Measurements from ENCODE around the gene TEPSIN.

Gene TEPSIN

GRCh38 chr17:81271226-81271625, 32.4 kb upstream of the TEPSIN start:
- no peak overlapping the region for H3K4me3 ChIP-seq
- H3K27me3 ChIP-seq: no peaks in the 10 kb centered on the region
- peaks cover 39% of the 10 kb centered on the region for H3K4me1 ChIP-seq
- no peak overlapping the region for H3K9ac ChIP-seq
- no peak overlapping the region for H3K27ac ChIP-seq
- peaks cover 13% of the 10 kb centered on the region; the same call in 1 of the 2 replicates for H4K20me1 ChIP-seq
- no peak overlapping the region for H3K4me2 ChIP-seq
- TF ChIP-seq Cebpa-rat (IDR thresholded peaks at IDR 0.05): no peak
- peaks cover 85% of the 10 kb centered on the region for H3K36me3 ChIP-seq
- no peaks in the 10 kb centered on the region for H3K9me3 ChIP-seq

DNA sequence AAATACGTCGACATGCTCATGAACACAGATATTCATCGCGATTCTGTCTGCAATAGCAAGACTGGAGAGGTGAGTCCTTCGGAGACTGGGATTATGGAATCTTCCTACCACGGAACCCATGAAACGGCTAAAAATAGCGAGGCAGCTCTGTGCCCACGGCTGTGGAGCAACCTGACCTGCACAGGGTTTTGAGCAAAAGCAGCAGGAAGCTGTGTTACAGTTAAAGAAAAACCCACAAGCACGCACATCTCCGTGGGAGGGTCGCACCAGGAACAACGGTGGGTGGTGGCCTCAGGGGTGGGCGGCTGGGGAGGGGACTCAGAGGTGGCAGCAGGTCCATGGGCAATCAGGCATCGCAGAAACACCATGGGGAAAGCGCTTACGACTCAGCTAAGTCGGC, 31.4 kb upstream of the TEPSIN start:
- Histone ChIP-seq H3K4me3 (no peak overlapping the region), H4K20me1 (peaks cover 21% of the 10 kb centered on the region), H3K9ac (no peak overlapping the region), H3K4me1 (peaks cover 46% of the 10 kb centered on the region), H3K9me3 (no peaks in the 10 kb centered on the region), H3K36me3 (peaks cover 86% of the 10 kb centered on the region), H3K27me3 (no peaks in the 10 kb centered on the region), H3K27ac (no peak overlapping the region), H3K4me2 (no peak overlapping the region)
- no peak for TF ChIP-seq Cebpa-rat (IDR thresholded peaks at IDR 0.05)

- peaks cover 86% of the 10 kb centered on the region for H3K36me3 ChIP-seq
- H3K9ac ChIP-seq: no peak overlapping the region; the same call in 1 of the 2 replicates
- peaks cover 44% of the 10 kb centered on the region for H4K20me1 ChIP-seq
- no peaks in the 10 kb centered on the region for H3K27me3 ChIP-seq
- H3K4me3 ChIP-seq: no peak overlapping the region
- no peaks in the 10 kb centered on the region for H3K9me3 ChIP-seq
- no peak for TF ChIP-seq Cebpa-rat (IDR thresholded peaks at IDR 0.05)
- H3K4me2 ChIP-seq: peak overlapping the region; percentile 24
- no peak overlapping the region for H3K27ac ChIP-seq
- peaks cover 38% of the 10 kb centered on the region for H3K4me1 ChIP-seq
These were observed 28.7 kb upstream of the TEPSIN start for GRCh38 chr17:81267390-81268067.

DNA sequence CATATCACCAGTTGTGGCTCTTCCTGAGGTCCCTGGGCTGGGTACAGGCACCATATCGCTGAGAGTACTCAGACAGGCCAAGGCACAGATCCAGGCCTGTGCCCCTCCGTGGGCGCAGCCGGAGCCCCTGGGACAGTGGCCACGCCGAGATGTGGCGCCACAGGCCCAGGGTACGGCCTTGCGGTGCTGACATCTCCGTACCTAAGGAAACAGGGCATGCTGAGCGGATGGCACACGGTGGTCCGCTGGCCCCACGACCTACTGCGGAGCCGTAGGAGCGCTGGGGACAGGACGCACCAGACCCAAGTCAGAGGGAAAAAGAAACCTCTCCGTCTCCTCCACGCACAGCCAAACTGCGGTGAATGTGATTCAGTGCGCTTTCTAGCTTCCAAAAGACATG, 26.7 kb upstream of the TEPSIN start:
- Histone ChIP-seq H3K4me3 (no peak overlapping the region), H3K27ac (no peak overlapping the region), H3K4me2 (no peak overlapping the region), H3K9me3 (no peaks in the 10 kb centered on the region), H3K27me3 (no peaks in the 10 kb centered on the region), H3K9ac (no peak overlapping the region), H3K36me3 (peaks cover 86% of the 10 kb centered on the region), H4K20me1 (peaks cover 64% of the 10 kb centered on the region), H3K4me1 (peaks cover 45% of the 10 kb centered on the region)
- TF ChIP-seq Cebpa-rat (IDR thresholded peaks at IDR 0.05): no peak

- Histone ChIP-seq H3K4me3 (no peak overlapping the region), H3K4me1 (peaks cover 53% of the 10 kb centered on the region), H3K27ac (no peak overlapping the region), H3K36me3 (peaks cover 84% of the 10 kb centered on the region), H3K27me3 (no peaks in the 10 kb centered on the region), H3K9ac (no peak overlapping the region), H3K4me2 (no peak overlapping the region), H4K20me1 (peaks cover 73% of the 10 kb centered on the region), H3K9me3 (no peaks in the 10 kb centered on the region)
- no peak for TF ChIP-seq Cebpa-rat (IDR thresholded peaks at IDR 0.05)
These were observed 25.8 kb upstream of the TEPSIN start for GRCh38 chr17:81264640-81265039.

- H3K9ac ChIP-seq: no peak overlapping the region
- peaks cover 64% of the 10 kb centered on the region for H3K4me1 ChIP-seq
- H3K27me3 ChIP-seq: no peaks in the 10 kb centered on the region
- no peak for TF ChIP-seq Cebpa-rat (IDR thresholded peaks at IDR 0.05)
- H3K9me3 ChIP-seq: no peaks in the 10 kb centered on the region
- H3K4me2 ChIP-seq: no peak overlapping the region
- peaks cover 87% of the 10 kb centered on the region for H3K36me3 ChIP-seq
- no peak overlapping the region for H3K4me3 ChIP-seq
- peaks cover 84% of the 10 kb centered on the region for H4K20me1 ChIP-seq
- H3K27ac ChIP-seq: no peak overlapping the region
These were observed 24.7 kb upstream of the TEPSIN start for GRCh38 chr17:81263371-81264181.

- H3K4me1 ChIP-seq: peaks cover 70% of the 10 kb centered on the region
- H3K4me3 ChIP-seq: no peak overlapping the region
- no peak for TF ChIP-seq Cebpa-rat (IDR thresholded peaks at IDR 0.05)
- H3K27ac ChIP-seq: no peak overlapping the region
- peaks cover 86% of the 10 kb centered on the region for H3K36me3 ChIP-seq
- no peaks in the 10 kb centered on the region for H3K9me3 ChIP-seq
- no peaks in the 10 kb centered on the region for H3K27me3 ChIP-seq
- H3K9ac ChIP-seq: 0 out of 2 replicates have a peak overlapping the region, but pooled peaks have one; percentile 26
- H4K20me1 ChIP-seq: peaks cover 92% of the 10 kb centered on the region
- peak overlapping the region; percentile 80 for H3K4me2 ChIP-seq
These were observed 22.9 kb upstream of the TEPSIN start for GRCh38 chr17:81261582-81262336.

DNA sequence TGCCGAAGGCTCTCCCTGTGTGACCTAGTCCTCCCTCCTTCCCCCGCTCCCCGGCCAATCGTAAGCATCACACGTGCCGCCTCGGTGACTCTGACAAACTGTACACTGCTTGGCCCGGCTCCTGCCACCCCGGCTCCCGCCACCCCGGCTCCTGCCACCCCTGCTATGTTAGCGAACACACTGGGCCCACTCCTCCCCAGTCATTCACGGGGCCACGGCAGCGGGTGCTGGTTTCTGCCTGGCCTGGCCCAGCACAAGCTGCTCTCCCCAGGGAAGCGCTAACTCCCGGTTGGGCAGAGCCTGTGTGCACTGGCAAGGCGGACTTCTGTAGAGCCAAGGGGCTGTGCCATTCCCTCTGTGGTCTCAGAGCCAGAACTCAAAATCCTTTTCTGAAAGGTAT, 22.2 kb upstream of the TEPSIN start:
- Histone ChIP-seq H3K36me3 (peaks cover 85% of the 10 kb centered on the region), H3K9me3 (no peaks in the 10 kb centered on the region), H3K4me1 (peaks cover 74% of the 10 kb centered on the region), H3K4me2 (peak overlapping the region; percentile 80), H4K20me1 (peaks cover 95% of the 10 kb centered on the region), H3K27me3 (no peaks in the 10 kb centered on the region), H3K9ac (no peak overlapping the region), H3K4me3 (no peak overlapping the region), H3K27ac (0 out of 2 replicates have a peak overlapping the region, but pooled peaks have one; percentile 15)
- no peak for TF ChIP-seq Cebpa-rat (IDR thresholded peaks at IDR 0.05)

GRCh38 chr17:81260641-81261040, 21.8 kb upstream of the TEPSIN start:
- no peak overlapping the region for H3K9ac ChIP-seq
- H3K27me3 ChIP-seq: no peaks in the 10 kb centered on the region
- TF ChIP-seq Cebpa-rat (IDR thresholded peaks at IDR 0.05): no peak
- H3K4me2 ChIP-seq: peak overlapping the region; percentile 80
- peak overlapping the region; percentile 15; the same call in 1 of the 2 replicates for H3K27ac ChIP-seq
- peaks cover 76% of the 10 kb centered on the region for H3K4me1 ChIP-seq
- peaks cover 81% of the 10 kb centered on the region for H3K36me3 ChIP-seq
- H3K4me3 ChIP-seq: no peak overlapping the region
- H3K9me3 ChIP-seq: no peaks in the 10 kb centered on the region
- peaks cover 95% of the 10 kb centered on the region for H4K20me1 ChIP-seq
